HepG2 (cell line): ENCODE results near the gene RPP25L. TPM values are rescaled to one million over a fixed set of nuclear protein-coding genes. Genes with fewer than 3 reads are reported as not detected.

Source experiments
- ATF2 ChIP-seq: sonication (generic); formaldehyde crosslinking; IDR thresholded peaks from 2 replicates; pipeline ENCODE4 v1.4.0; 2020; ENCODE audit warnings: missing genetic modification reagents
- HES4 ChIP-seq: sonication (generic); formaldehyde crosslinking; IDR thresholded peaks from 2 replicates; pipeline ENCODE4 v1.9.0; 2021; ENCODE audit warnings: mild to moderate bottlenecking, missing genetic modification reagents, borderline replicate concordance
- HMG20A ChIP-seq: IDR thresholded peaks from 2 replicates; pipeline ENCODE4 v1.6.1; 2016; ENCODE audit warnings: borderline replicate concordance
- HMG20B ChIP-seq: conservative IDR thresholded peaks from 2 replicates; pipeline ENCODE4 v1.6.1; 2016; ENCODE audit warnings: missing genetic modification reagents, missing compliant biosample characterization
- KIAA2018 ChIP-seq: sonication (generic); formaldehyde crosslinking; IDR thresholded peaks from 2 replicates; pipeline ENCODE4 v1.5.0; 2020; ENCODE audit warnings: mild to moderate bottlenecking, missing genetic modification reagents, borderline replicate concordance
- MLLT10 ChIP-seq: sonication (generic); formaldehyde crosslinking; IDR thresholded peaks from 2 replicates; pipeline ENCODE4 v1.4.0; 2020; ENCODE audit warnings: missing genetic modification reagents
- NR2F2 ChIP-seq: IDR thresholded peaks from 2 replicates; pipeline ENCODE4 v1.6.1; 2012; ENCODE audit warnings: low read depth, inconsistent platforms, borderline replicate concordance
- SALL2 ChIP-seq: sonication (generic); formaldehyde crosslinking; IDR thresholded peaks from 2 replicates; pipeline ENCODE4 v1.8.1; 2023; ENCODE audit warnings: mild to moderate bottlenecking, missing genetic modification reagents, inconsistent platforms
- SRSF9 ChIP-seq: fragments of 200-400 bp; formaldehyde crosslinking; IDR thresholded peaks from 2 replicates; pipeline ENCODE4 v1.6.1; 2018; ENCODE audit warnings: borderline replicate concordance, mild to moderate bottlenecking, low read depth, low read length; ENCODE audit not compliant: insufficient read depth, poor library complexity, severe bottlenecking
- ZBTB38 ChIP-seq: sonication (generic); formaldehyde crosslinking; IDR thresholded peaks from 2 replicates; pipeline ENCODE4 v1.5.1; 2020; ENCODE audit warnings: mild to moderate bottlenecking, missing genetic modification reagents
- ZNF280D ChIP-seq: sonication (generic); formaldehyde crosslinking; IDR thresholded peaks from 2 replicates; pipeline ENCODE4 v1.5.1; 2020; ENCODE audit warnings: mild to moderate bottlenecking, missing genetic modification reagents
- ZNF432 ChIP-seq: sonication (generic); formaldehyde crosslinking; IDR thresholded peaks from 2 replicates; pipeline ENCODE4 v1.5.0; 2020; ENCODE audit warnings: missing genetic modification reagents, mild to moderate bottlenecking, borderline replicate concordance
- ZNF501 ChIP-seq: sonication (generic); formaldehyde crosslinking; IDR thresholded peaks from 2 replicates; pipeline ENCODE4 v1.5.1; 2020; ENCODE audit warnings: mild to moderate bottlenecking, moderate library complexity, missing genetic modification reagents
- ZNF576 ChIP-seq: sonication (generic); formaldehyde crosslinking; IDR thresholded peaks from 2 replicates; pipeline ENCODE4 v1.4.0; 2020; ENCODE audit warnings: mild to moderate bottlenecking, missing genetic modification reagents
- ZNF678 ChIP-seq: sonication (generic); formaldehyde crosslinking; IDR thresholded peaks from 2 replicates; pipeline ENCODE4 v1.4.0; 2020; ENCODE audit warnings: mild to moderate bottlenecking, missing genetic modification reagents
- polyA plus RNA-seq, 8 experiments: library from polyadenylated mRNA; depleted of rRNA in 3 of 8; stranded (reverse) in 7 of 8; unstranded in 1 of 8; fragments of >200 nt; fragmentation: Illumina TruSeq in 4 of 8; extraction: Trizol in 4 of 8; gene quantifications; 2 replicates each; pipeline versions ENCODE4 v1.2.1 to v1.2.3, GENCODE V29; 2011 to 2016; ENCODE audit warnings: low read depth in 4 of 8, missing spikeins in 1 of 8, mixed read lengths in 1 of 8; ENCODE audit not compliant: insufficient read depth in 1 of 8
- total RNA-seq, 5 experiments: library from RNA; depleted of rRNA; stranded (reverse); fragments of >200 nt; fragmentation: Illumina TruSeq; extraction: Trizol; gene quantifications; 2 replicates each; pipeline ENCODE4 v1.2.3, GENCODE V29; 2016; ENCODE audit warnings: low read depth in 1 of 5

Gene RPP25L
- total and polyA plus RNA-seq, 2 of the 13 experiments (the other 11 are each of a cell fraction or from before 2014, with no cell fraction given): 24.5 to 27.3 TPM

GRCh38 chr9:34611811-34612787 is at the start of gene RPP25L (continued):
- TF ChIP-seq ZNF280D (no peak), ZNF576 (CRISPR knock-in tag) (no peak), NR2F2 (no peak; the same call in 1 of the 2 replicates), HMG20B (CRISPR knock-in tag) (no peak), ZNF432 (CRISPR knock-in tag) (no peak), MLLT10 (CRISPR knock-in tag) (no peak), ATF2 (CRISPR knock-in tag) (no peak), HMG20A (no peak), ZBTB38 (CRISPR knock-in tag) (peak; percentile 27; the same call in 1 of the 2 replicates), HES4 (no peak), SALL2 (CRISPR knock-in tag) (no peak), SRSF9 (no peak), ZNF501 (CRISPR knock-in tag) (peak; percentile 68; the same call in 1 of the 2 replicates), KIAA2018 (CRISPR knock-in tag) (no peak), ZNF678 (CRISPR knock-in tag) (no peak; the same call in 1 of the 2 replicates)
